ENCODE data around the gene TMPRSS13. TPM values are rescaled to one million over a fixed set of nuclear protein-coding genes. Genes with fewer than 3 reads are reported as not detected.

Gene TMPRSS13
- total RNA-seq, 1 experiment from 2014 or later = 53.1 TPM

- Mint-ChIP-seq H3K36me3 (ENCODE audit: insufficient read depth, unreplicated experiment) (no peaks in the 10 kb centered on the region), H3K27me3 (ENCODE audit: insufficient read depth, unreplicated experiment) (no peaks in the 10 kb centered on the region), H3K9me3 (ENCODE audit: unreplicated experiment) (peaks cover 14% of the 10 kb centered on the region), H3K27ac (ENCODE audit: unreplicated experiment) (no peak overlapping the region), H3K4me1 (ENCODE audit: low read depth, unreplicated experiment) (peaks cover 28% of the 10 kb centered on the region), H3K4me3 (ENCODE audit: unreplicated experiment) (no peak overlapping the region)
- Histone ChIP-seq H3K9me3 (peaks cover 12% of the 10 kb centered on the region), H3K4me3 (ENCODE audit: low read depth, low read length) (no peak overlapping the region), H3K36me3 (ENCODE audit: control insufficient read depth, insufficient read depth, low read length) (no peaks in the 10 kb centered on the region), H3K27me3 (replicated peaks; ENCODE audit: control insufficient read depth, insufficient read depth, low read length) (no peaks in the 10 kb centered on the region), H3K4me1 (peaks cover 21% of the 10 kb centered on the region)
- TF ChIP-seq CTCF (IDR thresholded peaks at IDR 0.05; ENCODE audit: insufficient read depth in 1 of 2, low read depth in 1 of 2, low read length in 1 of 2, severe bottlenecking in 1 of 2, unreplicated experiment in 1 of 2) = no peak
- ChIA-PET POLR2A (no interaction called here), CTCF (interaction anchor here (0.9 to 1.7 kb wide), 2 partner anchors 12 to 114 kb away, joined by 3 to 6 read pairs; partner anchors contain the start of gene TMPRSS13)
- no TSS peak for BruUV-seq (replicated peaks)
- intact Hi-C loops (cut with micrococcal nuclease; ENCODE audit: unreplicated experiment) = loop anchor here (1.0 kb wide), 1 partner anchor 11 kb away; the partner anchor contains the start of gene TMPRSS13
- no peak for DNase-seq
Observed at GRCh38 chr11:117940736-117941135, 11.5 kb upstream of the TMPRSS13 start.

GRCh38 chr11:117936973-117937372, 7.8 kb upstream of the TMPRSS13 start:
- intact Hi-C loops (cut with micrococcal nuclease; ENCODE audit: unreplicated experiment) = no loop called here
- no peak overlapping the region for H3K4me3 Mint-ChIP-seq (ENCODE audit: unreplicated experiment)
- H3K9me3 ChIP-seq = no peaks in the 10 kb centered on the region
- no peaks in the 10 kb centered on the region for H3K36me3 ChIP-seq (ENCODE audit: control insufficient read depth, insufficient read depth, low read length)
- CTCF ChIA-PET = interaction anchor here (0.6 to 2.5 kb wide), 5 partner anchors 8 to 390 kb away, joined by 3 to 16 read pairs (median 3); no protein-coding TSS in a partner anchor
- TF ChIP-seq CTCF (IDR thresholded peaks at IDR 0.05; ENCODE audit: insufficient read depth in 1 of 2, low read depth in 1 of 2, low read length in 1 of 2, severe bottlenecking in 1 of 2, unreplicated experiment in 1 of 2) = no peak
- DNase-seq = no peak
- no peak overlapping the region for H3K27ac Mint-ChIP-seq (ENCODE audit: unreplicated experiment)
- peaks cover 38% of the 10 kb centered on the region for H3K4me1 ChIP-seq
- no peak overlapping the region for H3K4me3 ChIP-seq (ENCODE audit: low read depth, low read length)
- no peaks in the 10 kb centered on the region for H3K36me3 Mint-ChIP-seq (ENCODE audit: insufficient read depth, unreplicated experiment)
- H3K9me3 Mint-ChIP-seq (ENCODE audit: unreplicated experiment) = peaks cover 1% of the 10 kb centered on the region
- H3K4me1 Mint-ChIP-seq (ENCODE audit: low read depth, unreplicated experiment) = peaks cover 46% of the 10 kb centered on the region
- POLR2A ChIA-PET = no interaction called here
- no peaks in the 10 kb centered on the region for H3K27me3 Mint-ChIP-seq (ENCODE audit: insufficient read depth, unreplicated experiment)
- H3K27me3 ChIP-seq (replicated peaks; ENCODE audit: control insufficient read depth, insufficient read depth, low read length) = no peaks in the 10 kb centered on the region
- no TSS peak for BruUV-seq (replicated peaks)

GRCh38 chr11:117934526-117935307, 5.5 kb upstream of the TMPRSS13 start:
- no peaks in the 10 kb centered on the region for H3K27me3 ChIP-seq (replicated peaks; ENCODE audit: control insufficient read depth, insufficient read depth, low read length)
- no peaks in the 10 kb centered on the region for H3K9me3 ChIP-seq
- Mint-ChIP-seq H3K4me3 (ENCODE audit: unreplicated experiment) (no peak overlapping the region), H3K27me3 (ENCODE audit: insufficient read depth, unreplicated experiment) (no peaks in the 10 kb centered on the region), H3K9me3 (ENCODE audit: unreplicated experiment) (no peaks in the 10 kb centered on the region), H3K27ac (ENCODE audit: unreplicated experiment) (no peak overlapping the region), H3K36me3 (ENCODE audit: insufficient read depth, unreplicated experiment) (no peaks in the 10 kb centered on the region), H3K4me1 (ENCODE audit: low read depth, unreplicated experiment) (peaks cover 57% of the 10 kb centered on the region)
- H3K4me3 ChIP-seq (ENCODE audit: low read depth, low read length) = no peak overlapping the region
- POLR2A ChIA-PET = no interaction called here
- H3K4me1 ChIP-seq = peaks cover 51% of the 10 kb centered on the region
- CTCF ChIA-PET = interaction anchor here (0.5 to 2.7 kb wide), 2 partner anchors 12 to 13 kb away, joined by 3 to 11 read pairs; no protein-coding TSS in a partner anchor
- peak in 1 of 2 experiments; percentile 27 for DNase-seq
- no peak for TF ChIP-seq CTCF (IDR thresholded peaks at IDR 0.05; ENCODE audit: insufficient read depth in 1 of 2, low read depth in 1 of 2, low read length in 1 of 2, severe bottlenecking in 1 of 2, unreplicated experiment in 1 of 2)
- H3K36me3 ChIP-seq (ENCODE audit: control insufficient read depth, insufficient read depth, low read length) = no peaks in the 10 kb centered on the region
- intact Hi-C loops (cut with micrococcal nuclease; ENCODE audit: unreplicated experiment) = no loop called here
- BruUV-seq (replicated peaks) = no TSS peak

Data from Caco-2 (cell line).